Measurements from ENCODE around the gene GALNTL6.
"Not testable (repeated sequence)": the region's sequence is repeated elsewhere in the genome, so short reads cannot be mapped to it uniquely, and the experiment has no call there.

Gene GALNTL6

DNA sequence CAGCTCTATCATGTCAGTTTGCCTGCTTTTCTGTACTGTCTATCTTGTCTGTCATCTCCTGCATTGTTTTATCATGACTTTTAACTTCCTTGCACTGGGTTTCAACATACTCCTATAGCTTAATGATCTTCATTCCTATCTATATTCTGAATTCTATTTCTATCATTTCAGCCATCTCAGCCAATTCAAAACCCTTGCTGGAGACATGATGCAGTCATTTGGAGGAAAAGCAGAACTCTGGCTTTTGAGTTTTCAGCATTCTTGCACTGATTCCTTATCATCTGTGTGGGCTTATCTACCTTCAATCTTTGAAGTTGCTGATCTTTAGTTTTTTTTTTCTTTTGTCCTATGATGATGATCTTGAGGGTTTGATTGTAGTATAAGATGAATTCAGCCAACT lies 861.6 kb downstream of the GALNTL6 start:
- DNase-seq (ENCODE audit: low spot score), result no peak

DNA sequence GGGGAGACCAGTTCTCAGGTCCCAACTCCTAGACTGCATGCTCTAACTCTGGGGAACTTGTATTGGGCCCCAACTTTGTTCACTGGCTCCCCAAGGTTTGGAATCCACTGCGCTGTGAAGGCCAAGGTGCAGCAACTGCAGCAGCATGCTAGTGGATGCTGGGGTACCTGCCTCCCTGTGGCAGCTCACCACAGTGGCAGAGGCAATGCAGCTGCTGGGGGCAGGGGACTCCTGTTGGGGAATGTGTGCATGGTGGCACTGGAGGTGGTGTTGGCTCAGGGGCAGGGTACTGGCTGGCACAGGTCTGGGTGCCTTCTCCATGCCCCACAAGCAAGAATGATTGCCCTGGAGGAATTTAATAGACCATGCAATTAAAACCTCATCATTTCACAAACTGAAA lies 862.0 kb downstream of the GALNTL6 start:
- no peak for DNase-seq (ENCODE audit: low spot score)

DNA sequence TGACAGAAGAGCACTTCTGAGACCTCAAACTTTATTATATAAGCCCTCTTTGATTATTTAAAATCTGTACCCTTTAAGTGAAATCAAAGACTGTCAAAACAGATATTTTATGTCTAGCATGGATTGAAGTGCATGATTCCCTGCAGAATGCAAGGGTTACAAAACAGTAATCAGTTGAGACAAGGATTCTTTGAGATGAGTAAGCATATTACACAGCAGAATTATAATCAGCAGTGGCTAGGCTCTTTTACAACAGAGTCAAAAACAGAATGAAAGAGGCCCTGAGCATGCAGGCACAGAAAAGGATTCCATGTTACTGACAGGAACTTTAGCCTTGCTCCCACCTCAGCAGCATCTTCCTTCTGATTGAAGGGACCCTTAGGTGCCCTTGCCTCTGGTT lies 867.5 kb downstream of the GALNTL6 start:
- DNase-seq (ENCODE audit: low spot score), result no peak

DNA sequence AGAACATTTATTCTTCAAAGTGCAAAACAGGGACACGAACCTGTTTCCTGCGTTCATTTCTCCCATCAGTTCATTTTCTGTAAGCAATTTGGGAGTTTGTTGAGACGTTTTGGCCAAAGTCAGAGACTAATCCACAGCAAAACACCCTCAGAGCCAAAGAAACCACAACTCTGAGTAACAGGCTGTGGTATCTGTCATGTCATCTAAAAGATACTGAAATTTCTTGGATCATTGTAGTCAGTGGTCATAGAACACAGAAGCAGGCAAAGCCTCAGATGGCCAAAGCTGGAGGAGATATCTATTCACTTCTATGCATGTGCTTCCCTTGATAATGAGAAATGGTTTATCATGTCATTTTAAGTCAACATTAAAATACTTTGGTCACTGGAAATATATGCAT lies 869.8 kb downstream of the GALNTL6 start:
- peak; percentile 30 for DNase-seq (ENCODE audit: low spot score)

DNA sequence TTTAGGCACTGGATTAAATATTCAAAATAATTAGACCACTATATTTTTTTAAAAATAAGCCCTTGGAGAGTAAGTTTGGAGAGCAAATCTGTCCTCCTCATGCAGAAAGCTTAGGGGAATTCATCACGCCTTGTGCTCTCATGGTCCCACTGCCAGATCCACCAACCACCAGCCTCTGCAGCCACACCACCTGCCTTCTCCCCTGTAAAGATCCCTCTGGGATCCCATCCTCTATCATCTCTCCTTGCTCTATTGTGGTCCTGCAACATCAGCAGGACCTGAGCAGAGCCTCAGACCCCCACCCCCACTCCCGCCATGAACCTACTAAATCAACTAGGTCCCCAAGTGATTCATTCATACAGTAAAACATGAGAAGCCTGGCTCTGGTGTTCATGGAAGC lies 872.8 kb downstream of the GALNTL6 start:
- DNase-seq (ENCODE audit: low spot score), result no peak

DNA sequence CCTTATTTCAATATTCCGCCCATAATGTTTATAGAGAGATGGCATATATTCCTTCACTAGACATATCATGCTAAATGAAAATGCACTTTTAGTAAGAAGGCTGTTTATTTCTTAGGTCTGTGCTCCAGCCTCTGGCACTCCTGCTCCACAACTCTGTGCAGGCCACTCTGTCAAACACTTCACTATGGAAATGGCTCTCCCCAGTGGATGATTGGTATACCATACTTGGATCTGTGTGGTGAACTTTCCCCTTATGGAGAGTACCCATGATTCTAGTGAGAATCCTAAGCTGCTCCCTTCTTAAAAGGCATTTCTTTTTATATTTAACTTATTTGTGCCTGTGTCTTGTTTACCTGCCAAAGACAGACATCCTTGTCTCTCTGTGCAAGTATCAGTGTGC lies 875.3 kb downstream of the GALNTL6 start:
- peak; percentile 4 for DNase-seq (ENCODE audit: low spot score)

DNA sequence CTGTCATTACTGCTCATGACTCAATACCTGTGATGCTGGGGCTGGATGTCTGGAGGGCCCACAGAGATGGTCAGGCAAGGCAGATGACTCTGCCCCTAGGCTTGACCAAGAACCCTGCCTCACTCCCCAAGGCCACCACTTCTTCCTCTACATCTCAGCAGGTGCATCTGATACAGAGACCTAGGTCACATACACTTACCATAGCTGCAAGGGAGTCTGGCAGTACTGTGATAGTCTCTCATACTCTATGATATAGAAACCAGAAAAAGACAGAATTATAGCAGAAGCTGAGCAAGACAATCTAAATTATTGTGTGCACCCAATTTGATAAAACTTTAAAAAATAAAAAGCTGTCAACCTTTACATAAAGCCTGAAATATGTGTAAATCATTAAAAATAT lies 878.3 kb downstream of the GALNTL6 start:
- no peak for DNase-seq (ENCODE audit: low spot score)

DNA sequence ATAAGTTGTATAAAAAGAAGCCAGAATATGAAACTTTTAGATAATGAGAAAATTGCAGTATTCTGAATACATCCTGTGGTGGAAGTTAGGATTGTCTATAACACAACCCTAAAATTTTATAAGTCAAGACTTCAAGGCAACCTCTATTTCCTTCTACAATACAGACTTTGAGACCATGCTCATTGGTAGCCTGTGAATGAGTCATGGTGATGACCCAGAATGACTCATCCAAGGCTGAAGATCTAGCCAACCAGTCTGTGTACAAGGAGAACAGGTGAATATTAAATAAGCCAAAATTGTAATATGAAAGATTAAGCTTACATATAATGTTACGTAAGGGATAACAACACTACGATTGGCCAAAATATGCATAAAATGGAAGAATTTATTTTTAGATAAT lies 879.5 kb downstream of the GALNTL6 start:
- DNase-seq (ENCODE audit: low spot score), result peak; percentile 59

DNA sequence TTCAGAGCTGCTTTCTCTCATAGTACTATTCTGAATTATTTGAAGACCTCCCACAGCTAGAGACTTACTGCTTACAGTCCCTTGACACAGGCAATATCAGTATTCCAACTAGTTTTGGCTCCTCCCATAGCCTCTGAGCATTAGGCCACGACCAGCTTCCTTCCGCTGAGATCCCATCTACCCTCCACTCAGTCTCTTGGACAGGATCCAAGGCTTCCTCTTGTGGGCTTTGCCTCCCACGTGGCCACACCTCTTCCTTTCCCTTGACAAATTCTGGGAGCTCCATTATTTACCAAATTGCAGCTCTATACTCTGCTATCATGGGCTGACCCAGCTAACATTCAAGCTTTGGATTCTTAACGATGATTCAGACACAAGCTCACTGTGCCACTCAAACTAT lies 885.1 kb downstream of the GALNTL6 start:
- DNase-seq (ENCODE audit: low spot score), result peak; percentile 30

DNA sequence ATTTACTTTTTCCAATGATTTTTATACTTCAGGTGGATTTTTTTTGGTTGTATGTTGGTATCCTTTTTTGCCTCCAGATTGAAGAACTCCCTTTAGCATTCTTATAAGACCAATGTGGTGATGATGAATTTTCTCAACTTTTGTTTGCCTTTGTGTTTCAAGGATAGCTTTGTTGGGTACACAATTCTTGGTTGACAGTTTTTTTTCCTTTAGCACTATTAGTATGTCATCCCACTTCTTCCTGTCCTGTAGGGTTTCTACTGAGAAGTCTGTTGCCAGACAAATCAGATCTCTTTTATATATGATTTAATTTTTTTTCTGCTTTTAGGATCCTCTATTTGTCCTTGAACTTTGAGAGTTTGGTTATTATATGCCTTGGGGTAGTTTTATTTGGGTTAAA lies 892.4 kb downstream of the GALNTL6 start:
- DNase-seq (ENCODE audit: low spot score), result no peak

DNA sequence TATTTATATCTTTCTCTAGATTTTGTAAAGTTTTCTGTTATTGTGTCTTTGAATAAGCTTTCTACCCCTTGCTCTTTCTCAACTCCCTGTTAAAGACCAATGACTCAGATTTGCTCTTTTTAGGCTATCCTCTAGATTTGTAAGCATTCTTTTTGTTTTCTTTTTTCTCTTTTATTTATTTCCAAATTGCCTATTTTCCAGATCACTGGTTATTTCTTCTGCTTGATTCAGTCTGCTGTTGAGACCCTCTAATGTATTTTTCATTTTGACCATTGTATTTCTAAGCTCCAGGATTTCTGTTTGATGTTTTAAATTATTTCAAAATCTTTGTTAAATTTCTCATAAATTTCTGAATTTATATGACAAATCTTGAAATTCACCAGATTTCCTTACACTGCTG lies 892.8 kb downstream of the GALNTL6 start:
- no peak for DNase-seq (ENCODE audit: low spot score)

DNA sequence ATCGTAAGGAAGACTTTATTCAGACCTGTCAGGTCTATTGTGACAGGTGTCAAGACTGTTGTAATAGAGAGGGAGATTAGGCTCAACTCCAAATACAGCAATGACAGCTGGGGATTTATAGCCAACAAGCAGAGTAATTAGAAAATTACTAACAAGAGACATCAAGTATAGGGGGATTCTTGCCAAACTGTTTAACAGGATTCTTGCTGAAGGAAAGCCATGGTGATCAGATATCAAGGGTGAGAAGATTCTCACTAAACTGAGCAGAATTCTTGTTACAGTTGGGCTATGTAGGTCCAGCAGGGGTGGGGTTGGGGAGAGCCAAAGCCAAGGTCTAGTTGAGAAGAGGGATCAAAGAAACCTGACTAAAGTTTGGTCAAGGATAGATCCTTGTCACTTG lies 894.4 kb downstream of the GALNTL6 start:
- no peak for DNase-seq (ENCODE audit: low spot score)

DNA sequence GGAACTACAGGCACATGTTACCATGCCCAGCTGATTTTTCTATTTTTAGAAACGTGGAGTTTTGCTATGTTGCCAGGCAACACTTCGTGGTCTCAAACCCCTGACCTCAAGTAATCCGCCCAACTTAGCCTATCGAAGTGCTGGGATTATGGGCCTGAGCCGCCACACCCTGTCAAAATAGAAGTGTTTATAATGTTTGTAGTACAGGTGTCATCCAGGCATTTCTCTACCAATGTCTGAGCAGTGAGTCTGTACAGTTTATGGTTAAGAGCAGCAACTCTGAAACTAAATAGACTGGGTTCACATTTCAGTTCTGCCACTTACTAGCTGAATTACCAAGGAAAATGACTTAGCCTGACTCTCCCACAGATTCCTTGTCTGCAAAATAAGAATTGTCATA lies 895.0 kb downstream of the GALNTL6 start:
- no peak for DNase-seq (ENCODE audit: low spot score)

DNA sequence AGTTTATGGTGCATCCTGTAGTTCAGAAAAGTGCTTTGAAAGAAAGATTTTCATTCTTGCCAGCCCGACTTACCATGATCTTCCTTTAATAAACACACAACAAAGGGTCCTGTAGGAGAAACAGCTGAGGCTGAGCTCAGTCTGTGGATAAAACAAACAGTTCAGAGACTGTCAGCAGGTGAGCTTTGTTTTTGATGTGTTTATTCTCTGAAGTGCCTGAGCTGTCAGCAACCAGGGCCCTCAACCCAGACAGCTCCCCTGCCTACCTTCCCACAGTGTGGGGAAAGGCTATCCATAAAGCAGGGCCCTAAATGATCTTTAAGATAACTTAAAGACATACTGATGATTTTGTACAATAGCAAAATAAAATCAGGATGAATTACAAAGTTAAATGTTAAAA lies 896.2 kb downstream of the GALNTL6 start:
- no peak for DNase-seq (ENCODE audit: low spot score)

DNA sequence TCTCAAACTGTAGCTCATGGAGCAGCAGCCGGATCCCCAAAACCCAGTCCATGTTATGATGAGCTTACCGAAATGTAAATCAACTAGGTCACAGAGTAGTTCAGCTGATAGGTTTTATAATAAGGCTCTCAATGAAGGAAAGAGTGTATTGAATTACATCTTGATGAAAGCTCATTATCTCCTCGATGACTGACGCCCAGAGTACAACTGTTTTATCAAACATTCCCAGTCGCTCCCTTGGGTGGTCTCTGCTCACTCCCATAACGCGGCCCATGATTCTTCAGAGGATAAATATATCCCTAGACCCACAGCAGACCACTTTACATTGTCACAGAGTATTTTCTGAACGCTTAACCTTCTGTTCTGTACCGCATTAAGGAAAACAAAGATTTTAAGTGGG lies 903.1 kb downstream of the GALNTL6 start:
- no peak for DNase-seq (ENCODE audit: low spot score)

DNA sequence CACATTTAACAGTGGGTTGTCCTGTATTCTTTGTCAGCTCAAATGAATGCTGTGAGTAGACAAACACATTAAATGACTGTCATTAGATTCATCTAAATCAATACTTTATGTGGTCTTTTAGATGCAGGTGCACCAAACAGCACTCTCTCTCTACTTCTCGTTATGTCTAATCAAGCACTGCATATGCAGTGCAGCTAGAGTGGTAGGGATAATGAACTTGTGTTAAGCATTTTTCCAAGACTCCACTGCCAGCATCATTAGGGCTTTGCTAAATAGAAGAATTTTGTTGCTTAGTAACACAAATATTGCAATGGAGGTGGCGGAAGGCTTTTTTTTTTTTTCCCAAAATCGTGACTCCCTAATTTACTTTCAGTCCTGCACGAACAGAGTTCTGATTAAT lies 908.5 kb downstream of the GALNTL6 start:
- no peak for DNase-seq (ENCODE audit: low spot score)

DNA sequence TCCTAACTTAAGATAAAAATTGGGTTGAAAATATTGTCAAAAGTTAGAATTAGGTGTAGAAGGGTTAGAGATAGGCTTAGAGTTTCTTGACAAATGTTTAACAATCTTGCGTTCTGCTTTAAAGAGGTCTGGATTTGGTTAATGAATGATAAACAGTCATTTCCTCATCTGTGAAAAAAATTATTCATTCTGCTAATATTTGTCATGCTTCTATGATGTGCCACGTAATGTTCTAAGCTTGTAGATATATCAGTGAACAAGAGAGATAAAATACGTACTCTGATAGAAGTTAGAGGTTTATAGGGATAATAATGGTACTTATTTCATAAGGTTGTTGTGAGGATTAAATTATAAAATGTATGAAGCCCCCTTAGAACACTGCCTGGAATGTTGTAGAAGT lies 912.4 kb downstream of the GALNTL6 start:
- DNase-seq (ENCODE audit: low spot score), result peak; percentile 81

DNA sequence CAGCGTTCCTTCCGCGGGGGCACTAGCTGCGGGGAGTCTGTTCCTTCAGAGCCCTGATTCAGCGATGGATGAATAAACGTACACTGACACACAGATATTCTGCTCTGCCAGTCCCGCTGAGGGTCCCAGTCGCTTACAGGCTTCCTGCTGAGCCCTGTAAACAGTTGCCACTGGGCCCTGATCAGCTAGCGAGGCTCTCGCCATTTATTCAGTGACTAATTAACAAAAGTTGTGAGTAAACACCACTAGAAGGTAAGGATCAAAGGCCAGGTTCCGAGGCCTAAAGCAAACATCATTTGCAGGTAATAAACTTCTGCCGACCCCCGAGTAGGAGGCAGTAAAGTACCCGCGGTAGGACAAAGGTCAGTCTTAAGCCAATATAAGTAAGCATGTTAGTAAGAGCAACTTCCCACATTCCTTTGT lies 912.8 kb downstream of the GALNTL6 start:
- DNase-seq (ENCODE audit: low spot score), result peak; percentile 70

DNA sequence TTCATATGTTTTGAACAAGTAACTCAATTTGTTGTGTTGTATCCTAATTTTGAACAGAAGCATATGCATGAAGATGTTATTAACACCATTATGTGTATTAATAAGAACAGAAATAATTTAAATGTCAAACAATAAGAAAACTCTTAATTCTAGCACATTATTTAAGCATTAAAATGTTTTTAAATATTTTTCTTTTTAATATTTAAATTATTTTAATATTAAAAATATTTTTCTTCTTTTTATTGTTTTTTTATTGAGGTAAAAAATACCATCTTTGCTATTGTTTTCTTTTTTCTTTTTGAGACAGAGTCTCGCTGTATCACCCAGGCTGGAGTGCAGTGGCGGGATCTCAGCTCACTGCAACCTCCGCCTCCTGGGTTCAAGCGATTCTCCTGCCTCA lies 914.4 kb downstream of the GALNTL6 start:
- no peak for DNase-seq (ENCODE audit: low spot score)

DNA sequence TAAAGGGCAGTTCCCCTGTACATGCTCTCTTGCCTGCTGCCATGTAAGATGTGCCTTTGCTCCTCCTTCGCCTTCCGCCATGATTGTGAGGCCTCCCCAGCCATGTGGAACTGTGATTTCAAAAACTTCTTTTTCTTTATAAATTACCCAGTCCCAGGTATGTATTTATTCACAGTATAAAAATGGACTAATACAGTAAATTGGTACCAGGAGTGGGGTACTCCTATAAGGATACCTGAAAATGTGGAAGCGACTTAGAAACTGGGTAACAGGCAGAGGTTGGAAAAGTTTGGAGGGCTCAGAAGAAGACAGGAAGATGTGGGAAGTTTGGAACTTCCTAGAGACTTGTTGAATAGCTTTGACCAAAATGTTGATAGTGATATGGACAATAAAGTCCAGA lies 920.4 kb downstream of the GALNTL6 start:
- DNase-seq (ENCODE audit: low spot score), result not testable (repeated sequence)

DNA sequence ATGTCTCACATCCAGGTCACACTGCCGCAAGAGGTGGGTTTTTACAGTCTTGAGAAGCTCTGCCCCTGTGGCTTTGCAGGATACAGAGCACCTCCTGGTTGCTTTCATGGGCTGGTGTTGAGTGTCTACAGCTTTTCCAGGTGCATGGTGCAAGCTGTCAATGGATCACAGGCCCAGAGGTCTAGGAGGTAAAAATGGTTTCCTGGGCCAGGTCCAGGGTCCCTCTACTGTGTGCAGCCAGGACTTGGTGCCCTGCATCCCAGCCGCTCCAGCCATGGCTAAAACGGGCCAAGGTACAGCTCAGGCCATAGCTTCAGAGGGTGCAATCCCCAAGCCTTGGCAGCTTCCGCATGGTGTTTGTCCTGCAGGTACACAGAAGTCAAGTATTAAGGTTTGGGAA lies 921.4 kb downstream of the GALNTL6 start:
- no peak for DNase-seq (ENCODE audit: low spot score)

DNA sequence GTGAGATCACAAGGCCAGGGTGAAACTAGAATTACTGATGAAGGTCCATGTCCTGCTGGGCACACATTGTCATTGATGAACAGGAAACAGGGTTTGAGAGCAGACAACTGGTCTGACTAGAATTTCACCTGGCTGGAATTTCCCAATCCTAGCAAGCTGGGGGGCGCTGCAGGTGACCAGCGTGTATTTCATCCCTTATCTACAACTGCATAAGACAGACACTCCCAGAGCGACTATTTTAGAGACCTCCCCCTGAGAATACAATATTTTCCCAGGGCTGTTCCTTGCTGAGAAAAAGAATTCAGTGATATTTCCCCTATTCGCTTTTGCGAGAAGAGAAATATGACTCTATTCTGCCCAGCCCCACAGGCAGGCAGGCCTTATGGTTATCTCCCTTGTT lies 922.8 kb downstream of the GALNTL6 start:
- DNase-seq (ENCODE audit: low spot score), result no peak

DNA sequence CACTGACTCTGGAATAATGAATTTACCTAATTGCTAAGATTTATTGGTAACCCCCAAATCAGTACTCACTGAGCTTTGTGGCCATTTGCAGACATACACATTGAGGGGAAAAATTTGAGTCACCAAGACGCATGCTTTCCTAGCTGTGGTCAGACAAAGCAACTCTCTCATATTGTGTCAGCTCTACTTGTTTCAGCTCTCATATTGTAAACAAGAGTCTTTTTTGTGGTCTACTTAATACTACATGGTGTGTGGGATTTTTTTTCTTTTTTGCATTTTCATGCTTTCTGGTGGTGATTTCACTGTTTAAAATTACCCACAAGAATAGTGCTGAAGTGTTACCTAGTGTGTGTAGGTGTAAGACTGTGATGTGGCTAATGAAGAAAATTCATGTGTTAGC lies 927.2 kb downstream of the GALNTL6 start:
- DNase-seq (ENCODE audit: low spot score), result peak; percentile 2

DNA sequence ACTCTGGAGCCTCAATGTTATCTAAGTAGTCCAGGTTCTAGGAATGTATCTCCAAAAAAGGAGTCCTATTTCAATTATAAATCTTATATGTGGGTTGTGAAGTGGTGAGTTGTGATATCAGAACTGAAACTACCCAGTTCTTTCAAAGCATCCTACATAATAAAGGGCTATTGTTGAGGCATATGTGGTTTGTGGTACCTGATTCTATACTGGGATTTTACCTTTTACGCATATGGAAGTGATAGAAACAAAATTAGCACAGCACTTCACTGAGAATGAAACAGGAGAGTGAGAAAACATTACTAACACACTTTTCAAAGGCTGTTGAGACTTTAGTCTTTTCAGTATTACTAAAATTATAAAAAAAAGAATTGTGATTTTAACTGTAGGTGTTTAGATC lies 937.7 kb downstream of the GALNTL6 start:
- no peak for DNase-seq (ENCODE audit: low spot score)

DNA sequence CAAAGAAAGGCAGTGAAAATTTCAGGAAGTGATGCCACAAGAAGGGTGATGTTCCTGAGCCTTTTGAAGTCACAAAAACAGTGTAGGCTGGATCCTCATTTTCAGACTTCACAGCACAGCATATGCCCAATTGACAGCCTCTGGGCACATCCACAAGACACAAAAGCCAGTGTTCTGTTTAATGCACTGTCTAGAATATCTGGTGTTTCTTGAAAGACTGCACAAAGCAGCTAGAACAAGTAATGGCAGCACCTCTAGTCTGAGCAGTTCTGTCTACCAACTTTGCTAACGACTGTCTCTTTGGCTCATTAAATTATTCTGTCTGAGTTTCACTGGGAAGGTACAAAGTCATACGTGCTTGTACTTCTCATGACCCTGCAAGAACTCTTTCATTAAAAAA lies 938.3 kb downstream of the GALNTL6 start:
- no peak for DNase-seq (ENCODE audit: low spot score)
